Ishikawa (cell line): ENCODE results near the gene ADAM11.

Experiments used
- CEBPB ChIP-seq: IDR thresholded peaks from 2 replicates; pipeline ENCODE4 v1.6.1; 2012
- FOXM1 ChIP-seq: IDR thresholded peaks from 2 replicates; pipeline ENCODE4 v1.6.1; 2012; ENCODE audit warnings: low read depth, borderline replicate concordance
- TEAD4 ChIP-seq: IDR thresholded peaks from 2 replicates; pipeline ENCODE4 v1.6.1; 2012
- YY1 ChIP-seq: IDR thresholded peaks from 2 replicates; pipeline ENCODE4 v1.6.1; 2012; ENCODE audit warnings: low read depth
- TF ChIP-seq, protein P1 (sequence below): IDR thresholded peaks from 2 replicates; pipeline ENCODE4 v1.6.1; 2012; ENCODE audit warnings: low read depth, mild to moderate bottlenecking

DNA sequence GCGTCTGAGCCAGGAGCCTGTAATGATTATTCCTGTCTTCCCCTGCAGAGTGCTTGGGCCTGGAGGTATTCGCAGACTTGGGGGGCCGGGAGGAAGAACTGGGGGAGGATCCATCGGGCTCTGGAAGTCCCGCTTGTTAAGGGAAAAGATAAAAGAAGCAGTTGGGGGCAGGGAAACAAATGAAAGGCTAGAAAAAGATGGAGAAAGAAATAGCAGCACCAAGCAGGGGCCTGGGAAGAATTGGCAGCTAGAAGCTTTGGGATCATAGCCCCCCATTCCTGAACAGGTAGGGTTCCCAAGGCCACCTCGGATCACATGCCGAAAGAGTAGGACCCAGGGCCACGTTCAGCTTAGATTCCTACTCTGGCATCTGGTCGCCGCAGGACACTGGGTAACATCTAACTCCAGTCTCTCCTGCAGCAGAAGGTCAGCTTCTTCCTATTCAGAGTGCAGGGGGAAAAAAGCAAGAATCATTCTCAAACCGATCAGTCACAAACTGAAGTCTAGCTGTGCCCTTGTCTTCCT, 23.6 kb downstream of the ADAM11 start:
- TF ChIP-seq FOXM1: no peak
- no peak for TF ChIP-seq YY1
- TF ChIP-seq, protein P1, sequence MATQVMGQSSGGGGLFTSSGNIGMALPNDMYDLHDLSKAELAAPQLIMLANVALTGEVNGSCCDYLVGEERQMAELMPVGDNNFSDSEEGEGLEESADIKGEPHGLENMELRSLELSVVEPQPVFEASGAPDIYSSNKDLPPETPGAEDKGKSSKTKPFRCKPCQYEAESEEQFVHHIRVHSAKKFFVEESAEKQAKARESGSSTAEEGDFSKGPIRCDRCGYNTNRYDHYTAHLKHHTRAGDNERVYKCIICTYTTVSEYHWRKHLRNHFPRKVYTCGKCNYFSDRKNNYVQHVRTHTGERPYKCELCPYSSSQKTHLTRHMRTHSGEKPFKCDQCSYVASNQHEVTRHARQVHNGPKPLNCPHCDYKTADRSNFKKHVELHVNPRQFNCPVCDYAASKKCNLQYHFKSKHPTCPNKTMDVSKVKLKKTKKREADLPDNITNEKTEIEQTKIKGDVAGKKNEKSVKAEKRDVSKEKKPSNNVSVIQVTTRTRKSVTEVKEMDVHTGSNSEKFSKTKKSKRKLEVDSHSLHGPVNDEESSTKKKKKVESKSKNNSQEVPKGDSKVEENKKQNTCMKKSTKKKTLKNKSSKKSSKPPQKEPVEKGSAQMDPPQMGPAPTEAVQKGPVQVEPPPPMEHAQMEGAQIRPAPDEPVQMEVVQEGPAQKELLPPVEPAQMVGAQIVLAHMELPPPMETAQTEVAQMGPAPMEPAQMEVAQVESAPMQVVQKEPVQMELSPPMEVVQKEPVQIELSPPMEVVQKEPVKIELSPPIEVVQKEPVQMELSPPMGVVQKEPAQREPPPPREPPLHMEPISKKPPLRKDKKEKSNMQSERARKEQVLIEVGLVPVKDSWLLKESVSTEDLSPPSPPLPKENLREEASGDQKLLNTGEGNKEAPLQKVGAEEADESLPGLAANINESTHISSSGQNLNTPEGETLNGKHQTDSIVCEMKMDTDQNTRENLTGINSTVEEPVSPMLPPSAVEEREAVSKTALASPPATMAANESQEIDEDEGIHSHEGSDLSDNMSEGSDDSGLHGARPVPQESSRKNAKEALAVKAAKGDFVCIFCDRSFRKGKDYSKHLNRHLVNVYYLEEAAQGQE: no peak
- TF ChIP-seq CEBPB: no peak
- TF ChIP-seq TEAD4: no peak
